HG02870 (cell line): ENCODE results near the gene EDARADD.
A peak's percentile ranks its signal among the peaks of the same experiment; 100 is the strongest.
"Not testable (repeated sequence)": the region's sequence is repeated elsewhere in the genome, so short reads cannot be mapped to it uniquely, and the experiment has no call there.

ENCODE experiments used
- ATAC-seq: cut with Tn5 transposase; IDR thresholded peaks from one replicate; pipeline ENCODE4 v1.9.1; 2021; ENCODE audit warnings: mild to moderate bottlenecking, moderate library complexity; ENCODE audit not compliant: unreplicated experiment

The EDARADD gene

DNA sequence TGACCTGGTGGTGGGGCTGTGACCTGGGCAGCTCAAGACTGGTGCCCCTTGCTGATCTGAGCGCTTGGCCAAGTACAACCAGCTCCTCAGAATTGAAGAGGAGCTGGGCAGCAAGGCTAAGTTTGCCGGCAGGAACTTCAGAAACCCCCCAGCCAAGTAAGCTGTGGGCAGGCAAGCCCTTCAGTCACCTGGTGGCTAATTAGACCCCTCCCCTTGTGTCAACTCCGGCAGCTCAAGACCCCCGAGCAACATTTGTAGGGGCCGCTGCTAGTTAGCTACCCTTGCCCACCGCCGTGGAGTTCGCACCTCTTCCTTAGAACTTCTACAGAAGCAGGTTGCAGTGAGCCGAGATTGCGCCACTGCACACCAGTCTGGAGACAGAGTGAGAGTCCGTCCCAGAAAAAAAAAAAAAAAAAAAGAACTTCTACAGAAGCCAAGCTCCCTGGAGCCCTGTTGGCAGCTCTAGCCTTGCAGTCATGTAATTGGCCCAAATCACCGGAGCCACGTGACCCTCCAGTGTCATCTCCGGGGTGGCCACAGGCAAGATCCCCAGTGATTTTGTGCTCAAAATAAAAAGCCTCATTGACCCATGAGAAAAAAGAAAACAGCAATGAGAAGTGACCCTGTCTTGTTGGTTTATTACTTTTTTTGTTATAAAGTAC, 90.4 kb downstream of the EDARADD start:
- ATAC-seq = no peak

DNA sequence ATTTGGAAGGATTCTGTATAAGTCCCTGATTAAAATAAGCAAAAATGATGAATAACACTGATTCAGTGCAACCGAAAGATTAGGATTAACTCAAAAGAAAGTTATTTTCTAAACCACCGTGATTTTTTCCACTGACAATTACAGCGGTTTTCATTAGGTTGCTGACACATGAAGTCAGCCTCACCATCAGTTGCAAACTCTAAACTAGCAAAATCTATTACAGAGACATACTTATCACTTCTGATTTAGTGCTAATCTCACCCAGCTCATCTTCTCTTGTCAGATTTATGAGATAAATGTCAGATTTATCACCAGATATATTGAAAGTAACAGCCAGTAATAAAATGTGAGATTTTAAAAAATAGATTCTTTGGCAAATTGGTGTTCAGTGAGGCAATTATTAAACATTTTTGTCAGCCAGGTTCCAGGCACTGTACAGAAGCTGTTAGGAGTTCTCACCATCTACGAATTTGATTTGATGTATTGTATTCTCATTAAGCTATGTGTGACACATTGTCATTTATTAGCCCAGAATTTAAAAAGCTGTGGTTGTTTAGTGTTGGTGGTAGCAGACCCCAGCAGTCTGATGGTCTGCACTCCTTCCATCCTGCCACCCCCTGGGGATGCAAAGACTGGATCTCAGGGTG, 92.4 kb downstream of the EDARADD start:
- ATAC-seq = no peak

- ATAC-seq = not testable (repeated sequence)
Observed at GRCh38 chr1:236489161-236489560, 95.1 kb downstream of the EDARADD start.

- ATAC-seq = no peak
Observed at GRCh38 chr1:236489710-236490377, 95.8 kb downstream of the EDARADD start.

GRCh38 chr1:236491469-236492136, 97.5 kb downstream of the EDARADD start:
- no peak for ATAC-seq

- ATAC-seq = no peak
Observed at GRCh38 chr1:236492378-236492777, 98.3 kb downstream of the EDARADD start.

- ATAC-seq = no peak
Observed at GRCh38 chr1:236494082-236494481, 100.0 kb downstream of the EDARADD start.

DNA sequence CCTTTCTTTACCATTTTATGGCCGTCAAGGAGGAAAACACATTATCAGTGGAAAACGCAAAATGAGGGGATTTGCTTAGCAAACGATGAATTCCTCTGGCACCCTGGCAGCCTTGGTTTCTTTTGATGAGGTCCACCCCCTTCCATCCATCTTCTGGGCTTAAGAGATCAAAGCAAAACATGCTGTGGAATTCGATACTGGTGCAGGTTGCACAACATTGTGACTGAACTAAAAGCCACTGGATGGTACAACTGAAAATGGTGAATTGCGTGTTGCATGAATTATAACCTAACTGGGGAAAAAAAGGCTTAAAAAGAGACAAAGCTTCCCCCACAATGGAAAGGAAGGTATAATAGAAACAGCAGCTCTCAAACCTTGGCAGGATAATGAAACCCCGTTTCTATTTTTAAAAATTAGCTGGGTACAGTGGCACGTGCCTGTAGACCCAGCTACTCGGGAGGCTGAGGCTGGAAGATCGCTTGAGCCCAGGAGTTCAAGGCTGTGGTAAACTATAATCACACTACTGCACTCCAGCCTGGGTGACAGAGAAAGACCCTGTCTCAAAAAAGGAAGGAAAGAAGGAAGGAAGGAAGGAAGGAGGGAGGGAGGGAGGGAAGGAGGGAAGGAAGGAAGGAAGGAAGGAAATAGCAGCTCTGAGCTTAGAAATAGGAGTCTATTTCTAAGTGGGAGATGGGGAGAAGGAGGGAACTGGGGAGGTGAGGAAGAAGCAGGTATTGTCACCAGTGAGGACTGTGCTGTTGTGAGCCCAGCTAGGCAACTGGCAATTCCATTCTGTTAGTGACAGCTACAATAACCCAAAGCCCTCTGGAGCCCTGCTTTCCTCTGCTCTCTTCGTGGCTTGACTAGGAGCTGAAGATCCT, 100.7 kb downstream of the EDARADD start:
- no peak for ATAC-seq

DNA sequence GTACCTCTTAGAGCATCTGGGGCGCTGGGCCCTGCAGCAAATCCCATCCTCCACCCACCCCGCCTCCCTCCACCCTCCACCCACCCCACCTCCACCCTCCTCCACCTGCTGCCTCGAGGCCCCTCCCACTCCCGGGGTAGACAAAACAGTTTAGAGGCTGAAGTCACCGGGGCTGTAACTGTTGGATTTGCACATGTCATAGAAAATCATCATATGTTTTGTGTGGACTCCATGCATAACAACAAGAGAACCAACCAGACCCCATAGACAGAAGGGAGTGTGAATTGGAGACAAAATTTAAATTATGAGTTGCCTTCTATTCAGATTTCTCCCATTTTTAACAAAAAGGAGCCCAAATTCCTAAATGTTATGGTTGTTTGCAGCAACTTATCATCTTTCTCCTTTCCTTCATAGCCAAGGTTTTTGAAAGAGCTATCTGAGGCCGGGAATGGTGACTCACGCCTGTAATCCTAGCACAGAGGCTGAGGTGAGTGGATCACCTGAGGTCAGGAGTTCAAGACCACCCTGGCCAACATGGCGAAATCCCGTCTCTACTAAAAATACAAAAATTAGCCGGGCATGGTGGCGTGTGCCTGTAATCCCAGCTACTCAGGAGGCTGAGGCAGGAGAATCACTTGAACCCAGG, 101.5 kb downstream of the EDARADD start:
- ATAC-seq = no peak

DNA sequence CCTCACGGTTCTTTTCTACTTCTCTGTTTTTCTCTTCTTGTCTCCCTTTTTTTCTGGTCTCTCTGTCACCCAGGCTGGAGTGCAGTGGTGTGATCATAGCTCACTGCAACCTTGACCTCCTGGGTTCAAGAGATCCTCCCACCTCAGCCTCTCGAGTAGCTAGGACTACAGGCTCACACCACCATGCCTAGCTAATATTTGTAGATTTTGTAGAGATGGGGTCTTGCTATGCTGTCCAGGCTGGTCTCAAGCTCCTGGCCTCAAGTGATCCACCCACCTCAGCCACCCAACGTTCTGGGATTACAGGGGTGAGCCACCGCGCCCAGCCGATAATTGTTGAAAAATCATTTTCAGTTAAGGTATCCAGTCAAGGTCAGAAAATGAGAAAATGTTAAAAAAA, 103.8 kb downstream of the EDARADD start:
- ATAC-seq = no peak

DNA sequence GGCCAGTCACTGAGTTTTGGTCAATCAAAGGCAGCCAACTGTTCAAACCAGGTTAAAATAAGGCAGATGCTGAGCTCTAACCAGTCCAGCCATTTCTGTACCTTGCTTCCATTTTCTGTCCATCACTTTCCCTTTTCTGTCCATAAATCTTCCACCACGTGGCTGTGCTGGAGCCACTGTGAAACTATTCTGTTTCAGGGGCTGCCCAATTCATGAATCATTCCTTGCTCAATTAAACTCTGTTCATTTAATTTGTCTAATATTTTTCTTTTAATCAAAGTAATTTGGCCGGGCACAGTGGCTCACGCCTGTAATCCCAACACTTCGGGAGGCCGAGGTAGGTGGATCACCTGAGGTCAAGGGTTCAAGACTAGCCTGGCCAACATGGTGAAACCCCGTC, 107.0 kb downstream of the EDARADD start:
- ATAC-seq = no peak

DNA sequence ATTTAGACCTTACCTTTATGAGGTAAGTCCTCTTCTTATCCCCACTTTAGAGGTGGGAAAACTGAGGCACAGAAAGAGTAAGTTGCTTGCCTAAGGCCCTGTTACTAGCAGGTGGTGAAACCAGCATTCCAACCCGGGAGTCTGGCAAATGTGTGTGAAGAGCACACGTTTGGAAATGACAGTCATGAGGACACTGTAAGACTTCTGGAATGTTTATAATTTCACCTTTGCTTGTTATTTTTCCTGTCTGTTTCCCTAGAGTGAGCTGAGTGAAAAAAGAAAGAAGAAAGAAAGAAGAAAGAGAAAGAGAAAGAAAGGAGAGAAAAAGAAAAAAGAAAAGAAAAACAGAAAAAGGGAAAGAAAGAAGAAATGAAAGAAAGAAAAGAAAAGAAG, 108.5 kb downstream of the EDARADD start:
- ATAC-seq = no peak

DNA sequence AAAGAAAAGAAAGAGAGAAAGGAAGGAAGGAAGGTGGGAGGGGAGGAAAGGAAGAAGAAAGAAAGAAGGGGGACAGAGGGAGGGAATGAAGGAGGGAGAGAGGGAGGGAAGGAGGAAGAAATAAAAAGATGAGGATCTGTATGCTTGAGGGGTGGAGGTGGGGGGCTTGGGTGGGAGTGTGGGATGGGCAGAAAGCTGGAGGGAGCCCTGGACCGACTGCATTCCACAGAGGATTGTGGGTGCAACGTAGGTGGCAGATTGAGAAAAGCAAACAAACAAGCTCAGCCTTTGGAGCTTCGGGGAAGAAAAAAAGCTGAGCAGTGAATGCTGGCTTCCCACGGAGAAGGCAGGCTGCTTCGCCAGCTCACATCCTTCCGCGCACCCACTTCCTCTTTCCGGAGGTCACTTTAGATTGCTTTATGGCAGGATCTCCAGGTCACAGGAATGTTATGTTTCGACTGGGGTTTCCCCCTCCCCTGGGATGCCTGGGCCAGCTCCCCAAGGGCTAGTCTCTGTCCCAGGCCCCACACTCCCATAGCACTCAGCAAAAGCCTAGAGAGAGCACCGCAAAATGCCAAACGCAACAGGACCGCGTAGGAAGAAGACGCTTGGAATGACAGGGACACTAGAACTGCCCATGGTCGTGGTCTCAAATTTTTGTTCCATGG, 109.0 kb downstream of the EDARADD start:
- no peak for ATAC-seq

DNA sequence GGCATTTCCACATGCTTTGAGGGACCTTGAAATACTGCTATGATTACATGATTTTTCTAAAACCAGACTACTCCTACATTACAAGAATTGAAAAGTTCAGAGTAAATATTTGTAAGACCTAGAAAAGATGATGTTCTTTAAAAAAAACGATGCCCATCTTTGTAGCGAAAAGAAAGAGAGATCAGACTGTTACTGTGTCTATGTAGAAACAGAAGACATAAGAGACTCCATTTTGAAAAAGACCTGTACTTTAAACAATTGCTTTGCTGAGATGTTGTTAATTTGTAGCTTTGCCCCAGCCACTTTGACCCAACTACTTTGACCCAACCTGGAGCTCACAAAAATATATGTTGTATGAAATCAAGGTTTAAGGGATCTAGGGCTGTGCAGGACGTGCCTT, 110.3 kb downstream of the EDARADD start:
- not testable (repeated sequence) for ATAC-seq

GRCh38 chr1:236507022-236507700, 113.1 kb downstream of the EDARADD start:
- ATAC-seq = no peak

DNA sequence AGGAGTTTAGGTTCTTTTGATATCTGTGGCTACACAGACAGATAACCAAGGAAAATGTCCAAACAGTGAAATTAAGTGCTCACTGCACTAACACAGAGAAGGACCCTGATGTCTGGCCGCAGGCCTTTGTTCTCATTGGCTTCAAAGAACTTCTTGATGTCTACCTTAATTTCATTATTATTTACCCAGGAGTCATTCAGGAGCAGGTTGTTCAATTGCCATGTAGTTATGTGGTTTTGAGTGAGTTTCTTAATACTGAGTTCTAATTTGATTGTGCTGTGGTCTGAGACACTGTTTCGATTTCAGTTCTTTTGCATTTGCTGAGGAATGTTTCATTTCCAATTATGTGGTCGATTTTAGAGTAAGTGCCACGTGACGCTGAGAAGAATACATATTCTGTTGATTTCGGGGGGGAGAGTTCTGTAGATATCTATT, 114.5 kb downstream of the EDARADD start:
- peak; percentile 47 for ATAC-seq

DNA sequence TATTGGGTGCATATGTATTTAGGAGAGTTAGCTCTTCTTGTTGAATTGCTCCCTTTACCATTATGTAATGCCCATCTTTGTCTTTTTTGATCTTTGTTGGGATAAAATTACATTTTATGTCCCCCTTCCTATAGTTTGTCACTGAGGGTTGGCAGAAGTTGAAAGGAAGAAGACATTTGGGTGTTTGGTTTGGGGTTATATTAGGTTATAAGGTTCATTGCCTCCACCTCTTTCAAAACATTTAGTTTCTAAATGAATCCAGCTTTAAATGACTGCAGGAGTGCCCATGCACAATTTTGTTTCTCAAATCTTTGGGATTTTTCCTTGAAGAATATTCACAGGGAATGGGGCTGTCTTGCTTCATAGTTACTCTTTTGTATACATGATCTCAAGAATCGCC, 115.1 kb downstream of the EDARADD start:
- no peak for ATAC-seq

DNA sequence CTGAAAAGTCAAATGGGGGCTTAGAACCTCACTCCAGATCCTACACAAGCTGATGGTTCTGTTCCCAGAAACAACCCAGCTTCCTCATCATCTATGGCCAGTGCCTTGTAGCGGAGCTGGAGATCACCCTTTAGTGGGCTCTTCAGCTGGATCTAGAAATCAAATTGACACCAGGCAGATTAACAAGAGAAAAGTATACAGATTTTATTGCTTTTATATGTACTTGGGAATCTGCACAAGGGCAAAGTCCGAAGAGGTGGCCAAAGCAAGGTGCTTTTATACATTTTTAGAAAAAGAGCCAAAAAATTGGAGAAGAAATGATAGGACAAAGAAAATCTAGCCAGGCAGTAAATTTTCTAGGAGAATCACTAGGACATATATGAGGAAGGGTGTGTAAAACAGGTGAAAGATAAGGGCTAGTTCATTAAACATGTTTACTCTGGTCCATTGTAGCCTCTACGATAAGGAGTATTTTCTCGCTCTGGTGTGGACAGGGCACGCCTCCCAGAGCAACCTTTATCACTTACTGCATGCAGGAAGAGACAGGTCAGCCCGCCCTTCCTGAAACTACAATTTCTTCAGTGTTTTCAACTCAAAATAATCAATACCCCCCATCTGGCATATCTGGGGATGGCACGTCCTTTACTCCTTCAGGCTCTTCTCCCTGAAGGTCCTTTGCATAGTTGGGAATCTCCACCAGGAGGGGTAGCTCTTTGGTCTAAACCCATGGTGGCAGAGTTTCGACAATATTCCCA, 115.7 kb downstream of the EDARADD start:
- no peak for ATAC-seq
